NCI-H1105 (cell line): Measurements from ENCODE around the gene POLG2.
"Not testable (repeated sequence)": the region's sequence is repeated elsewhere in the genome, so short reads cannot be mapped to it uniquely, and the experiment has no call there.

Experiments used
- DNase-seq: peaks from one replicate; lab custom pipeline; 2025; lab: John Stamatoyannopoulos, UW

The POLG2 gene

GRCh38 chr17:64505340-64506200 lies 8.7 kb upstream of the POLG2 start:
- DNase-seq: peak; percentile 88

GRCh38 chr17:64504769-64505339 lies 8.0 kb upstream of the POLG2 start:
- DNase-seq: no peak

GRCh38 chr17:64503821-64504768 lies 7.2 kb upstream of the POLG2 start:
- no peak for DNase-seq

- no peak for DNase-seq
These were observed 6.5 kb upstream of the POLG2 start for GRCh38 chr17:64503341-64503740.

GRCh38 chr17:64502809-64503208 lies 6.0 kb upstream of the POLG2 start:
- DNase-seq: no peak

GRCh38 chr17:64502021-64502420 lies 5.2 kb upstream of the POLG2 start:
- no peak for DNase-seq

- DNase-seq: no peak
These were observed 4.3 kb upstream of the POLG2 start for GRCh38 chr17:64500862-64501765.

GRCh38 chr17:64500487-64500859 lies 3.6 kb upstream of the POLG2 start:
- no peak for DNase-seq

GRCh38 chr17:64499805-64500486 lies 3.1 kb upstream of the POLG2 start:
- no peak for DNase-seq

GRCh38 chr17:64498308-64499203 lies 1.7 kb upstream of the POLG2 start:
- no peak for DNase-seq

- no peak for DNase-seq
These were observed 746 bp upstream of the POLG2 start for GRCh38 chr17:64497565-64498035.

GRCh38 chr17:64496348-64496785 lies 487 bp downstream of the POLG2 start:
- no peak for DNase-seq

GRCh38 chr17:64495300-64495699 lies 1.6 kb downstream of the POLG2 start:
- DNase-seq: not testable (repeated sequence)

GRCh38 chr17:64494121-64494520 lies 2.7 kb downstream of the POLG2 start:
- DNase-seq: no peak

GRCh38 chr17:64492481-64493109 lies 4.3 kb downstream of the POLG2 start:
- DNase-seq: no peak

- DNase-seq: no peak
These were observed 4.9 kb downstream of the POLG2 start for GRCh38 chr17:64491994-64492393.

GRCh38 chr17:64491034-64491860 lies 5.6 kb downstream of the POLG2 start:
- no peak for DNase-seq

- no peak for DNase-seq
These were observed 8.6 kb downstream of the POLG2 start for GRCh38 chr17:64488301-64488700.
